HL-60 (cell line): ENCODE data around the gene MRGPRF.

Experiments used
- GABPA ChIP-seq: IDR thresholded peaks from 2 replicates; pipeline ENCODE4 v1.6.1; 2012; ENCODE audit warnings: low read depth
- SPI1 ChIP-seq: IDR thresholded peaks from 2 replicates; pipeline ENCODE4 v1.6.1; 2012; ENCODE audit warnings: low read depth, mild to moderate bottlenecking, borderline replicate concordance
- TF ChIP-seq, protein P1 (sequence below): IDR thresholded peaks from one replicate; pipeline ENCODE4 v1.5.1; 2011; ENCODE audit warnings: low read length, control low read depth, inconsistent platforms; ENCODE audit not compliant: insufficient read depth

GRCh38 chr11:69003866-69004367, 9.1 kb downstream of the MRGPRF start:
- TF ChIP-seq, protein P1, sequence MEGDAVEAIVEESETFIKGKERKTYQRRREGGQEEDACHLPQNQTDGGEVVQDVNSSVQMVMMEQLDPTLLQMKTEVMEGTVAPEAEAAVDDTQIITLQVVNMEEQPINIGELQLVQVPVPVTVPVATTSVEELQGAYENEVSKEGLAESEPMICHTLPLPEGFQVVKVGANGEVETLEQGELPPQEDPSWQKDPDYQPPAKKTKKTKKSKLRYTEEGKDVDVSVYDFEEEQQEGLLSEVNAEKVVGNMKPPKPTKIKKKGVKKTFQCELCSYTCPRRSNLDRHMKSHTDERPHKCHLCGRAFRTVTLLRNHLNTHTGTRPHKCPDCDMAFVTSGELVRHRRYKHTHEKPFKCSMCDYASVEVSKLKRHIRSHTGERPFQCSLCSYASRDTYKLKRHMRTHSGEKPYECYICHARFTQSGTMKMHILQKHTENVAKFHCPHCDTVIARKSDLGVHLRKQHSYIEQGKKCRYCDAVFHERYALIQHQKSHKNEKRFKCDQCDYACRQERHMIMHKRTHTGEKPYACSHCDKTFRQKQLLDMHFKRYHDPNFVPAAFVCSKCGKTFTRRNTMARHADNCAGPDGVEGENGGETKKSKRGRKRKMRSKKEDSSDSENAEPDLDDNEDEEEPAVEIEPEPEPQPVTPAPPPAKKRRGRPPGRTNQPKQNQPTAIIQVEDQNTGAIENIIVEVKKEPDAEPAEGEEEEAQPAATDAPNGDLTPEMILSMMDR: no peak
- no peak for TF ChIP-seq GABPA
- TF ChIP-seq SPI1: no peak
